Lower leg skin (tissue), 4 donors: ENCODE data around the gene PIK3AP1. TPM values are rescaled to one million over a fixed set of nuclear protein-coding genes. Genes with fewer than 3 reads are reported as not detected.
"Not testable (repeated sequence)": the region's sequence is repeated elsewhere in the genome, so short reads cannot be mapped to it uniquely, and the experiment has no call there.

Experiments
- DNase-seq, 2 donors: peaks; one replicate each; pipeline ENCODE4 v3.0.0-alpha.2; 2019; ENCODE audit warnings: low spot score in 2 of 2
- H3K4me3 ChIP-seq: fragments of 200-600 bp; sonication (generic); 2 replicates; pipeline ENCODE4 v1.5.1; 2017; ENCODE audit warnings: mild to moderate bottlenecking, low read depth; ENCODE audit not compliant: poor library complexity, severe bottlenecking
- POLR2A ChIP-seq, 2 donors: fragments of 450-650 bp; IDR thresholded peaks; one replicate each; pipeline ENCODE4 v1.6.1; 2016 to 2017; ENCODE audit warnings: antibody characterized with exemption in 2 of 2, mild to moderate bottlenecking in 1 of 2, moderate library complexity in 1 of 2
- WGBS, 2 donors: methylation state at CpG; one replicate each; pipeline ENCODE4 v1.1.5; 2018; 5-methylcytosine and 5-hydroxymethylcytosine counted together
- intact Hi-C: fragments of 100-400 bp; cut with DNase I; formaldehyde crosslinking; loops from one replicate; pipeline ENCODE4 v1.15.0; 2023; ENCODE audit warnings: low total_unique reads
- total RNA-seq, 4 donors: library from RNA; depleted of rRNA; stranded (reverse); fragments of >200 nt; gene quantifications; one replicate each; pipeline ENCODE4 v1.1.0, GENCODE V29; 2016
- TF ChIP-seq, protein P1 (sequence below), 3 donors: fragments of 450-650 bp; IDR thresholded peaks; one replicate each; pipeline ENCODE4 v1.5.1; 2016; ENCODE audit warnings: antibody characterized with exemption in 3 of 3, mild to moderate bottlenecking in 3 of 3, moderate library complexity in 2 of 3

The PIK3AP1 gene
- total RNA-seq, 4 donors from 2014 or later = 2.2 to 5.4 (median 3.5) TPM

DNA sequence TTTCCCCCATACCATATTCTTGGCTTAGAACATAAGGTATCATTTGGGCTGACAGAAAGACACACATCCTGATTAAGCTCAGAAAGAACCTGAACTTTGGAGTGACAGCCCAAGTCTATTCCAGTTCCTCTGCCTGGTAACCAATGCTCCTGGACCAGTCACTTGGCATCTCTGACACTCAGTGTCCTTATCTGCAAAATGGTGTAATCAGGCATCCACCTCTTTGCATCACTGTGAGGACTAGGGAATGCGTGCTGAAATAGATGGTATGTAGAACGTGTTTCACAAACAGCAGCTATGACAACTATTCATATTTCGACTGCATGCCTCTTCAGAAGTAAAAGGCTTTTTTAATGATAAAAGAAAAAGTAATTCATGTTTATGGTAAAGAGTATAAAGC lies 26.2 kb upstream of the PIK3AP1 start:
- WGBS, 2 donors = 68 to 79% methylated on average over 3 of the region's 3 CpGs
- intact Hi-C loops = no loop called here
- H3K4me3 ChIP-seq = no peak overlapping the region
- DNase-seq = no peak
- TF ChIP-seq, protein P1, sequence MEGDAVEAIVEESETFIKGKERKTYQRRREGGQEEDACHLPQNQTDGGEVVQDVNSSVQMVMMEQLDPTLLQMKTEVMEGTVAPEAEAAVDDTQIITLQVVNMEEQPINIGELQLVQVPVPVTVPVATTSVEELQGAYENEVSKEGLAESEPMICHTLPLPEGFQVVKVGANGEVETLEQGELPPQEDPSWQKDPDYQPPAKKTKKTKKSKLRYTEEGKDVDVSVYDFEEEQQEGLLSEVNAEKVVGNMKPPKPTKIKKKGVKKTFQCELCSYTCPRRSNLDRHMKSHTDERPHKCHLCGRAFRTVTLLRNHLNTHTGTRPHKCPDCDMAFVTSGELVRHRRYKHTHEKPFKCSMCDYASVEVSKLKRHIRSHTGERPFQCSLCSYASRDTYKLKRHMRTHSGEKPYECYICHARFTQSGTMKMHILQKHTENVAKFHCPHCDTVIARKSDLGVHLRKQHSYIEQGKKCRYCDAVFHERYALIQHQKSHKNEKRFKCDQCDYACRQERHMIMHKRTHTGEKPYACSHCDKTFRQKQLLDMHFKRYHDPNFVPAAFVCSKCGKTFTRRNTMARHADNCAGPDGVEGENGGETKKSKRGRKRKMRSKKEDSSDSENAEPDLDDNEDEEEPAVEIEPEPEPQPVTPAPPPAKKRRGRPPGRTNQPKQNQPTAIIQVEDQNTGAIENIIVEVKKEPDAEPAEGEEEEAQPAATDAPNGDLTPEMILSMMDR (IDR thresholded peaks at IDR 0.05) = no peak
- TF ChIP-seq POLR2A (IDR thresholded peaks at IDR 0.05) = no peak

DNA sequence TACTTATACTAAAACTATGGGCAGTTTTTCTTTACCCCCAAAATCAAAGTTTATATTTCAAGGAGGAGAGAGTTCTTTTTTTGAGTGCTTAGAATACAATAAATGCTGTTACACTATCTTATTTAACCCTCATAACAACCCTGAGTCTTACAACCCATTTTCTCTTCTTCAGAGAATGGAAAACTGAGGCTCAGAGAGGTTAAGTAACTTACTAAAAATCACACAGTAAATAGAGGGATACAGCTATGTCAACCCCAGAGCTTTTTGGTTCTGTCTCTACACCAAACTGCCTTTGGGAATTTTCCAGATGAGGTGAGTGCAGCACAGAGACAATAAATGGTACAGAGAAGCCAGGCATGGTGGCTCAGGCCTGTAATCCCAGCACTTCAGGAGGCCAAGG lies 25.6 kb upstream of the PIK3AP1 start:
- TF ChIP-seq, protein P1 (IDR thresholded peaks at IDR 0.05) = no peak
- no peak for TF ChIP-seq POLR2A (IDR thresholded peaks at IDR 0.05)
- no peak for DNase-seq
- intact Hi-C loops = no loop called here

DNA sequence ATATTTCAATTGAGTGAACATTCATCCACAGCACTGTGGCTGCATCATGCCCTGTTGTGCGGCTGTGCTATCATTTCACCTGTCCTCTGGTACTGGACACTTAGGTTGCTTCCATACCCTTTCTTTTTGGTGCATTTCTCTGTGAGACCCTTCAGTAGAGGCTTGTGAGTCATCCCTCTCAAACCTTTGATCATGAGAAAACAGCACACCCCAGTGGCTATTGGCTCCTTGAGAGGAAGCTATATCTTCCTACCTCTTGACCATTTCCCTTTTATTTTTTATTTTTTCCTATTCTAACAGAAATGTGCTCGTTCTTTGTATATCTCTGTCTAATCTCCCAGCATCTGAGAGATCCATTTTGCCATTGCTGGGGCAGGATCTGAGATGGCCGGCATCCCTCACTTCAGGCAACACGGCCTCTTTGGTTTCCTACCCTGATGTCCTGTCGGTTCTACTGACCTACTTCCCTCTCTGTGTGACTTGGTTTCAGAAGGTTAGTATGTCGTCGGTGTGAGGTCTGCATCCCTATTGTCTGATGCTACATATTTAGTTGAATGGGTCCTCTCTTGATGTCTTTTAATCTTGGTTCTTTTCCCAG lies 23.8 kb upstream of the PIK3AP1 start:
- no peak for TF ChIP-seq POLR2A (IDR thresholded peaks at IDR 0.05)
- TF ChIP-seq, protein P1 (IDR thresholded peaks at IDR 0.05) = no peak
- H3K4me3 ChIP-seq = no peak overlapping the region
- WGBS, 2 donors = 56 to 71% methylated on average over 7 of the region's 7 CpGs
- intact Hi-C loops = no loop called here
- peak in 1 of 2 donors; percentile 62 for DNase-seq

More for the DNA sequence above, 25.6 kb upstream of the PIK3AP1 start:
- H3K4me3 ChIP-seq = no peak overlapping the region

DNA sequence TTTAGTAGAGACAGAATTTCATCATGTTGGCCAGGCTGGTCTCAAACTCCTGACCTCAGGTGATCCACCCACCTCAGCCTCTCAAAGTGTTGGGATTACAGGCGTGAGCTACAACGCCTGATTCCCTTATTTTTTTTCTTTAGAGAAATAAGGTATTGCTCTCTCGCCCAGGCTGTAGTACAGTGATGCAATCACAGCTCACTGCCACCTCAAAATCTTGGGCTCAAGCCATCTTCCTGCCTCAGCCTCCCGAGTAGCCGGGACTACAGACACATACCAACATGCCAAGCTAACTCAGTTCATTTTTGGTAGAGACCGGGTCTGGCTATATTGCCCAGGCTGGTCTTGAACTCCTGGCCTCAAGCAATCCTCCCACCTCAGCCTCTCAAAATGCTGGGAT lies 21.2 kb upstream of the PIK3AP1 start:
- 62% methylated on average over 6 of the region's 6 CpGs for WGBS, 2 donors
- intact Hi-C loops, H3K4me3 ChIP-seq: not testable (repeated sequence)
- peak in 1 of 2 donors; percentile 46 for DNase-seq

DNA sequence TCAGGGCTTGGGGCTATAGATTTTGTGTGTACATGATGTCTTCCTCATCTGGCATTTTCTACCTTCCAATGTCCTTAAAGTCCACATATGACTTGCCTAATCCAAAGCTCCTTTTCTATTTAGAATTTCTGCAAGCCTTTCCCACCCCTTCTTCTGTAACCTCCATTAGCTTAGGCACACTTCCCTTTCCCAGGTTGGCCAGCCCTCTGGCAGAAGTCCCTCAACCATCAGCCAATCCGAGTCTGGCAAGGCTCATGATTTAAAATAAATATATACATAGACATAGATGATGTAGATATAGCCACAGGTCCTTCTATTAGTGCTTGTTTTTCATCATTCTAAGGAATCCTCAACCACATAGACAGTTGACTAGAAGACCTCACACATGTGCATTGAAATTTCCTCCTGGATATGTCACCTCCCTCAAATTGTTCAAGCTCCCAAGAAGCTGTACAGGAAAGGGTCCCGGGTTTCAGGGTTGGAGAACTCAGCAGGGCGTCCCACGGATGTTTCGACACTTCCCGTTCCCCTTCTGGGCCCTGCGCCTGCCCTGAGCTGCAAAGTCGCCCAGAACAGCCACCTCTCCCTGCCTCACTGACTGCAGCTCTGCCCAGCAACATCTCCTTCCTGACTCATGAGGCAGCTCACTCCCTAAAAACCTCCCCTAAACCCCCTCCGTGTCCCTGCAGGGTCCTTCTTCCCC lies 20.4 kb upstream of the PIK3AP1 start:
- no peak overlapping the region for H3K4me3 ChIP-seq
- 50 to 61% methylated on average over 9 of the region's 9 CpGs for WGBS, 2 donors
- DNase-seq = peak; percentile 41 to 87
- TF ChIP-seq, protein P1 (IDR thresholded peaks at IDR 0.05) = no peak
- no peak for TF ChIP-seq POLR2A (IDR thresholded peaks at IDR 0.05)
- intact Hi-C loops = no loop called here

DNA sequence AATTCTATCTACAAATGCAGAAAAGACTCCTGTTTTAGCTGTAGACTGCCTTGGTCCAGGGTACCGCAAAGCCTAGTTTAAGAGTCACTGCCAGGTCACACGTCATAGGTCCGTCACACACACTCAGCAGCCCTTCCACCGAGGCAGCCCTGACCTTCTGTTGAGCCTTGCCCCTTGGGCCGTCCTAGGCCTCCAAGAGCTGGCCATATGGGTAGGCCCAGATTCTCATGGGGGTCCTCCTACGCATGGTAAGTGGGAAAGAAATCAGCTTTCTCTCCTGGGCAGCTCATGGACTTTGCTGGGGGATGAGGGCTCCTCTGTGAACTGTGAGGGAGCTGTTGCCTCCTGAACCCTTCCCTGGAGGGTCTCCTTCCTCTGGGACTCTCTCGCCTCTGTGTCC lies 19.8 kb upstream of the PIK3AP1 start:
- DNase-seq = peak in 1 of 2 donors; percentile 60
- 93 to 96% methylated on average over 7 of the region's 7 CpGs for whole genome bisulfite sequencing, 2 donors
- no peak for TF ChIP-seq POLR2A (IDR thresholded peaks at IDR 0.05)
- TF ChIP-seq, protein P1 (IDR thresholded peaks at IDR 0.05) = no peak
- intact Hi-C loops = no loop called here
- no peak overlapping the region for H3K4me3 ChIP-seq

DNA sequence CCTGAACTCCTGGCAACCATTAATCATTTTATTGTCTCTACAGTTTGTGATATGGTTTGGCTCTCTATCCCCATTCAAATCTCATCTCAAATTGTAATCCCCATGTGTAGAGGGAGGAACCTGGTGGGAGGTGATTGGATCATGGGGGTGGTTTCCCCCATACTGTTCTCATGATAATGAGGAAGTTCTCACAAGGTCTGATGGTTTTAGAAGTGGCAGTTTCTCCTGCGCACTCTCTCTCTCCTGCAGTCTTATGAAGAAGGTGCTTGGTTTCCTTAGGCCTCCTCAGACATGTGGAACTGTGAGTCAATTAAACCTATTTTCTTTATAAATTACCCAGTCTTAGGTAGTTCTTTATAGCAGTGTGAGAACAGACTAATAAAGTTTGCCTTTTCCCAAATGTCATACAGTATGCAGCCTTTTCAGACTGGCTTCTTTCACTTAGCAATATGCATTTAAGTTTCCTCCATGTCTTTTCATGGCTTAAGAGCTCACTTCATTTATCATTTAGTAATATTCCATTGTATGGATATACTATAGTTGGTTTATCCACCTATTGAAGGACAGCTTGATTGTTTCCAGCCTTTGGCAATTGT lies 17.1 kb upstream of the PIK3AP1 start:
- DNase-seq, H3K4me3 ChIP-seq, intact Hi-C loops: not testable (repeated sequence)
- WGBS, 2 donors = 88 to 95% methylated on average over 1 of the region's 1 CpG
